ENCODE data around the gene NDUFB2. TPM values are rescaled to one million over a fixed set of nuclear protein-coding genes. Genes with fewer than 3 reads are reported as not detected.

Gene NDUFB2
- total RNA-seq, 1 donor, result 56.5 TPM

GRCh38 chr7:140685407-140686087 lies 11.0 kb upstream of the NDUFB2 start:
- Histone ChIP-seq H2AFZ (ENCODE audit: low read length) (no peak overlapping the region), H3K4me3 (ENCODE audit: insufficient read depth, low read length) (no peak overlapping the region), H3K4me1 (ENCODE audit: insufficient read depth, low read length) (no peaks in the 10 kb centered on the region), H3K4me2 (ENCODE audit: insufficient read depth, low read length) (no peak overlapping the region), H4K20me1 (ENCODE audit: insufficient read depth, low read length) (no peaks in the 10 kb centered on the region), H3K79me2 (ENCODE audit: insufficient read depth, low read length) (no peaks in the 10 kb centered on the region), H3K27ac (ENCODE audit: low read depth, low read length) (no peak overlapping the region), H3K9me3 (ENCODE audit: low read depth, low read length) (no peaks in the 10 kb centered on the region), H3K27me3 (ENCODE audit: insufficient read depth, low read length) (no peaks in the 10 kb centered on the region), H3K36me3 (ENCODE audit: insufficient read depth, low read length) (peaks cover 6% of the 10 kb centered on the region)
- DNase-seq (ENCODE audit: insufficient read length, low spot score, missing footprints), result no peak
- TF ChIP-seq, protein P1, sequence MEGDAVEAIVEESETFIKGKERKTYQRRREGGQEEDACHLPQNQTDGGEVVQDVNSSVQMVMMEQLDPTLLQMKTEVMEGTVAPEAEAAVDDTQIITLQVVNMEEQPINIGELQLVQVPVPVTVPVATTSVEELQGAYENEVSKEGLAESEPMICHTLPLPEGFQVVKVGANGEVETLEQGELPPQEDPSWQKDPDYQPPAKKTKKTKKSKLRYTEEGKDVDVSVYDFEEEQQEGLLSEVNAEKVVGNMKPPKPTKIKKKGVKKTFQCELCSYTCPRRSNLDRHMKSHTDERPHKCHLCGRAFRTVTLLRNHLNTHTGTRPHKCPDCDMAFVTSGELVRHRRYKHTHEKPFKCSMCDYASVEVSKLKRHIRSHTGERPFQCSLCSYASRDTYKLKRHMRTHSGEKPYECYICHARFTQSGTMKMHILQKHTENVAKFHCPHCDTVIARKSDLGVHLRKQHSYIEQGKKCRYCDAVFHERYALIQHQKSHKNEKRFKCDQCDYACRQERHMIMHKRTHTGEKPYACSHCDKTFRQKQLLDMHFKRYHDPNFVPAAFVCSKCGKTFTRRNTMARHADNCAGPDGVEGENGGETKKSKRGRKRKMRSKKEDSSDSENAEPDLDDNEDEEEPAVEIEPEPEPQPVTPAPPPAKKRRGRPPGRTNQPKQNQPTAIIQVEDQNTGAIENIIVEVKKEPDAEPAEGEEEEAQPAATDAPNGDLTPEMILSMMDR (IDR thresholded peaks at IDR 0.05; ENCODE audit: extremely low read depth, low read depth, low read length), result no peak

GRCh38 chr7:140686921-140687320 lies 9.6 kb upstream of the NDUFB2 start:
- Histone ChIP-seq H3K9me3 (ENCODE audit: low read depth, low read length) (no peaks in the 10 kb centered on the region), H3K4me1 (ENCODE audit: insufficient read depth, low read length) (no peaks in the 10 kb centered on the region), H2AFZ (ENCODE audit: low read length) (no peak overlapping the region), H3K27me3 (ENCODE audit: insufficient read depth, low read length) (no peaks in the 10 kb centered on the region), H4K20me1 (ENCODE audit: insufficient read depth, low read length) (no peaks in the 10 kb centered on the region), H3K27ac (ENCODE audit: low read depth, low read length) (no peak overlapping the region), H3K4me3 (ENCODE audit: insufficient read depth, low read length) (no peak overlapping the region), H3K79me2 (ENCODE audit: insufficient read depth, low read length) (no peaks in the 10 kb centered on the region), H3K36me3 (ENCODE audit: insufficient read depth, low read length) (peaks cover 2% of the 10 kb centered on the region), H3K4me2 (ENCODE audit: insufficient read depth, low read length) (no peak overlapping the region)
- no peak for DNase-seq (ENCODE audit: insufficient read length, low spot score, missing footprints)
- TF ChIP-seq, protein P1 (IDR thresholded peaks at IDR 0.05; ENCODE audit: extremely low read depth, low read depth, low read length), result no peak

DNA sequence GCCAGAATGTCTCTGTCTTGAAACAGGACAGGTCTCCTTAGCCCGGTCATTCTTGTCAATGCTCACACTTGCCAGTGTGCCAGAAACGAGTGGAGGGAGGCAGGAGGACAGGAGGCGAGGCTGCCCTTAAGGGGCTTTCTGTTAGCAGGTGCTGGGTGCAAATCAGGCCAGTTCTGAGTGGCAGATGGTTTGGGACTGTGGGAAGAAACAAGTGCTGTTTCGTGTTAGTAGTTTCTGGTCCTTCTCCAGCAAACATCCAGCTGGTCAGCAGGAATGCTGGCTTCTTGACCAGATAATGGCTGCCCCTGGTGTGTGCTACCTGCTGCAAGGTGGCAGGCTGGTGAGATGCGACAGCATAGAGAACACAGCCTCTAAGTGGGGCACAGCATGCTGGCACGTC lies 8.2 kb upstream of the NDUFB2 start:
- no peaks in the 10 kb centered on the region for H3K79me2 ChIP-seq (ENCODE audit: insufficient read depth, low read length)
- H3K36me3 ChIP-seq (ENCODE audit: insufficient read depth, low read length), result peaks cover 4% of the 10 kb centered on the region
- no peaks in the 10 kb centered on the region for H3K27me3 ChIP-seq (ENCODE audit: insufficient read depth, low read length)
- no peak for DNase-seq (ENCODE audit: insufficient read length, low spot score, missing footprints)
- no peaks in the 10 kb centered on the region for H3K9me3 ChIP-seq (ENCODE audit: low read depth, low read length)
- H4K20me1 ChIP-seq (ENCODE audit: insufficient read depth, low read length), result no peaks in the 10 kb centered on the region
- TF ChIP-seq, protein P1 (IDR thresholded peaks at IDR 0.05; ENCODE audit: extremely low read depth, low read depth, low read length), result no peak
- no peak overlapping the region for H3K4me3 ChIP-seq (ENCODE audit: insufficient read depth, low read length)
- no peak overlapping the region for H2AFZ ChIP-seq (ENCODE audit: low read length)
- no peak overlapping the region for H3K4me2 ChIP-seq (ENCODE audit: insufficient read depth, low read length)
- no peak overlapping the region for H3K27ac ChIP-seq (ENCODE audit: low read depth, low read length)
- H3K4me1 ChIP-seq (ENCODE audit: insufficient read depth, low read length), result no peaks in the 10 kb centered on the region

- no peak overlapping the region for H3K4me2 ChIP-seq (ENCODE audit: insufficient read depth, low read length)
- peaks cover 4% of the 10 kb centered on the region for H3K36me3 ChIP-seq (ENCODE audit: insufficient read depth, low read length)
- H2AFZ ChIP-seq (ENCODE audit: low read length), result no peak overlapping the region
- H3K4me1 ChIP-seq (ENCODE audit: insufficient read depth, low read length), result no peaks in the 10 kb centered on the region
- no peaks in the 10 kb centered on the region for H3K79me2 ChIP-seq (ENCODE audit: insufficient read depth, low read length)
- no peaks in the 10 kb centered on the region for H4K20me1 ChIP-seq (ENCODE audit: insufficient read depth, low read length)
- no peaks in the 10 kb centered on the region for H3K9me3 ChIP-seq (ENCODE audit: low read depth, low read length)
- H3K27me3 ChIP-seq (ENCODE audit: insufficient read depth, low read length), result no peaks in the 10 kb centered on the region
- DNase-seq (ENCODE audit: insufficient read length, low spot score, missing footprints), result no peak
- H3K27ac ChIP-seq (ENCODE audit: low read depth, low read length), result no peak overlapping the region
- H3K4me3 ChIP-seq (ENCODE audit: insufficient read depth, low read length), result no peak overlapping the region
- TF ChIP-seq, protein P1 (IDR thresholded peaks at IDR 0.05; ENCODE audit: extremely low read depth, low read depth, low read length), result no peak
These were observed 7.0 kb upstream of the NDUFB2 start for GRCh38 chr7:140689199-140690152.
